ENCODE results near the gene POLG2. TPM values are rescaled to one million over a fixed set of nuclear protein-coding genes. Genes with fewer than 3 reads are reported as not detected.
"Not testable (repeated sequence)": the region's sequence is repeated elsewhere in the genome, so short reads cannot be mapped to it uniquely, and the experiment has no call there.

The POLG2 gene
- polyA plus RNA-seq, 1 donor = 59.0 TPM

DNA sequence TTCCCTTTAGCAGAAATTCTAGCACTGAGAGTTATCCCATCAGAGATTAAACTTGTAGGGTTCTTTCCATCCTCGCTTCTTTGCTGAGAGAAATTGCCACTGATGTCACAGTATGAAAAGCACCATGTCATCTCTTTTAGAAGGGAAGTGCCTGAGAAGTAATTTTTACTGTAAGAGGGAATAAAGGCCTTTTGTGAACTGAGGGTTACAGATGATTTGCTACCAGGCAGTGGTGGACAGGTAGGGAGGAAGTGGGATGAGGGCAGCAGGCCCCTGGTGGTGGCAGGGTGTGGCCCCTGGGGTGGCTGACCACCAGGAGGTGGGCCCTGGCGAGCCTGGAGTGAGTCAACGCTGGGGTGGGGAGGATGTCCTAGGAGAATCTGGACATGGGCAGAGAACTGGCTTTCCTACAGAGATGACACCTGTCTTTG is 54.3 kb downstream of the POLG2 start:
- DNase-seq = no peak

DNA sequence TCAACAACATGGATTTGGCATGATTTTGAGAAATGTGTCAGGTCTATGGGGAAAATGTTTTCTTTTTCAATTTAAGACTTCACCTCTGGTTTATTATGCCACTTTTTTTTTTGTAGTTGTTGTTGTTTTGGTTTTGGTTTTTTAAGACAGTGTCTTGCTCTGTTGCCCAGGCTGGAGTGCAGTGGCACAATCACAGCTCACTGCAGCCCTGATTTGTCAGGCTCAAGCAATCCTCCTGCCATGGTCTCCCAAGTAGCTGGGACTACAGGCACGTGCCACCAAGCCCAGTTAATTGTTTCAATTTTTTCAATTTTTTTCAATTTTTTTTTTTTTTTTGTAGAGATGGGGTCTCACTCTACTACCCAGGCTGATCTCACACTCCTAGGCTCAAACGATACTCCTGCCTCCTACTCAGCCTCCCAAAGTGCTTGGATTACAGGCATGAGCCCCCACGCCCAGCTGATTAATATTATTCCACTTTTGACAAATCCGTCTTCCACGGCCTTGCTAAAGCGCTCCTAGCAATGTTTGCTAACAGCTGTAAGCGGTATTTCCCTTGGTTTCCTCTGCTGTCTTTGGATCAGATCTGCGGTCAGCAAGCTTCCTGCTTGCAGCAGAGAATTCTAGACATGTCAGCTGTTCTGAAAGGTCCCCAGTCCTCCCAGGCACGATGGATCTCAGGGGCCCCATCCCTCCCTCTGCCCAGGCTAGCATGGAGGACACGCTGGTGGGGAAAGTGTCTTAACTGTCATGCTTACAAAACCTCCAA is 54.9 kb downstream of the POLG2 start:
- no peak for DNase-seq

DNA sequence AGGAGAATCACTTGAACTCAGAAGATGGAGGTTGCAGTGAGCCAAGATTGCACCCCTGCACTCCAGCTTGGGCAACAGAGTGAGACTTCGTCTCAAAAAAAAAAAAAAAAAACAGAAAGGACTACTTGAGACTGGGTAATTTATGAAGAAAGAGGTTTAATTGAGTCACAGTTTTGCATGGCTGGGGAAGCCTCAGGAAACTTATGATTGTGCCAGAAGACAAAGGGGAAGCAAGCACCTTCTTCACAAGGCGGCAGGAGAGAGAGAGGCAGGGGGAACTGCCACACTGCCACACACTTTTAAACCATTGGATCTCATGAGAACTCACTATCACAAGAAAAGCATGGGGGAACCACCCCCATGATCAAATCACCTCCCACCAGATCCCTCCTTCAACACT is 56.9 kb downstream of the POLG2 start:
- no peak for DNase-seq

GRCh38 chr17:64439521-64439920 is 57.3 kb downstream of the POLG2 start:
- DNase-seq = not testable (repeated sequence)

GRCh38 chr17:64437944-64438525 is 58.8 kb downstream of the POLG2 start:
- no peak for DNase-seq

GRCh38 chr17:64431534-64431933 is 65.3 kb downstream of the POLG2 start:
- DNase-seq = no peak

GRCh38 chr17:64430036-64430435 is 66.8 kb downstream of the POLG2 start:
- DNase-seq = not testable (repeated sequence)

- no peak for DNase-seq
Observed at GRCh38 chr17:64428406-64428805, 68.4 kb downstream of the POLG2 start.

Other genes with a start within 250 kb of the POLG2 start
- gene TEX2, start 233.8 kb downstream of the POLG2 start, polyA plus RNA-seq (ENCODE audit: insufficient read length) = 27.5 TPM
- gene PECAM1, start 106.2 kb downstream of the POLG2 start, polyA plus RNA-seq (ENCODE audit: insufficient read length) = 97.0 TPM
- gene MILR1, start 47.9 kb downstream of the POLG2 start, polyA plus RNA-seq (ENCODE audit: insufficient read length) = 2.5 TPM
- gene DDX5, start 9.2 kb upstream of the POLG2 start, polyA plus RNA-seq (ENCODE audit: insufficient read length) = 945 TPM
- 194 TPM for gene CEP95, start 9.9 kb upstream of the POLG2 start, polyA plus RNA-seq (ENCODE audit: insufficient read length)
- gene SMURF2, start 165.3 kb upstream of the POLG2 start, polyA plus RNA-seq (ENCODE audit: insufficient read length) = 42.5 TPM